Naive thymus-derived CD4-positive, alpha-beta T cell (primary cell): Measurements from ENCODE around the gene NAA25. TPM values are rescaled to one million over a fixed set of nuclear protein-coding genes. Genes with fewer than 3 reads are reported as not detected.

Experiments
- ATAC-seq: fragments of 150-1000 bp; cut with Tn5 transposase; 2 replicates; pipeline ENCODE4 v1.10.0; 2021; ENCODE audit warnings: mild to moderate bottlenecking, moderate library complexity
- CTCF ChIA-PET: fragments of 350-600 bp; sonication (Branson Sonifier 250); formaldehyde crosslinking; loops from one replicate; lab custom pipeline; 2021; ENCODE audit warnings: antibody characterized with exemption; lab: Charles Lee
- POLR2A ChIA-PET: fragments of 350-600 bp; sonication (Branson Sonifier 250); formaldehyde crosslinking; loops from one replicate; lab custom pipeline; 2021; ENCODE audit warnings: antibody characterized with exemption, inconsistent platforms; lab: Charles Lee
- DNase-seq, 9 donors: peaks; one replicate each; pipeline versions ENCODE4 v3.0.0 to v3.0.0-alpha.2; 2020 to 2022; ENCODE audit warnings: mixed read lengths in 1 of 9
- H3K27ac ChIP-seq: one replicate; pipeline ENCODE4 v1.7.0; 2013; ENCODE audit warnings: mild to moderate bottlenecking, low read depth, low read length, moderate library complexity
- H3K27me3 ChIP-seq, 2 donors: one replicate each; pipeline ENCODE4 v1.7.0; 2013; ENCODE audit warnings: low read length in 2 of 2, mild to moderate bottlenecking in 2 of 2, moderate library complexity in 2 of 2; ENCODE audit not compliant: control insufficient read depth in 2 of 2, insufficient read depth in 2 of 2
- H3K36me3 ChIP-seq, 3 experiments: 1 replicate in 2 of 3; 2 replicates in 1 of 3; pipeline ENCODE4 v1.7.0; 2013; ENCODE audit warnings: low read length in 3 of 3, mild to moderate bottlenecking in 3 of 3, moderate library complexity in 1 of 3; ENCODE audit not compliant: insufficient read depth in 3 of 3, control insufficient read depth in 2 of 3
- H3K4me1 ChIP-seq, 2 donors: one replicate each; pipeline ENCODE4 v1.7.0; 2013; ENCODE audit warnings: low read length in 2 of 2, mild to moderate bottlenecking in 2 of 2, moderate library complexity in 1 of 2; ENCODE audit not compliant: control insufficient read depth in 2 of 2, insufficient read depth in 2 of 2
- H3K4me3 ChIP-seq: 2 replicates; pipeline ENCODE4 v1.7.0; 2013; ENCODE audit warnings: mild to moderate bottlenecking, low read length
- H3K9me3 ChIP-seq, 3 experiments: 1 replicate in 2 of 3; 2 replicates in 1 of 3; pipeline ENCODE4 v1.7.0; 2013; ENCODE audit warnings: low read length in 3 of 3; ENCODE audit not compliant: control insufficient read depth in 2 of 3
- H3K27ac Mint-ChIP-seq, 9 donors: one replicate each; pipeline ENCODE4 v1.8.0; 2020 to 2022; ENCODE audit warnings: mixed read lengths in 9 of 9, mild to moderate bottlenecking in 8 of 9, moderate library complexity in 5 of 9, inconsistent platforms in 2 of 9
- H3K27me3 Mint-ChIP-seq, 5 donors: one replicate each; pipeline ENCODE4 v1.8.0; 2021 to 2022; ENCODE audit warnings: mixed read lengths in 5 of 5, mild to moderate bottlenecking in 1 of 5
- H3K36me3 Mint-ChIP-seq, 5 donors: one replicate each; pipeline ENCODE4 v1.8.0; 2020 to 2022; ENCODE audit warnings: mixed read lengths in 5 of 5, mild to moderate bottlenecking in 3 of 5, inconsistent platforms in 1 of 5
- H3K4me1 Mint-ChIP-seq, 7 donors: one replicate each; pipeline ENCODE4 v1.8.0; 2020 to 2022; ENCODE audit warnings: mixed read lengths in 7 of 7, mild to moderate bottlenecking in 3 of 7, inconsistent platforms in 1 of 7
- H3K4me3 Mint-ChIP-seq, 10 donors: one replicate each; pipeline ENCODE4 v1.8.0; 2020 to 2022; ENCODE audit warnings: mild to moderate bottlenecking in 10 of 10, mixed read lengths in 10 of 10, moderate library complexity in 6 of 10, inconsistent platforms in 2 of 10
- H3K9me3 Mint-ChIP-seq, 11 donors: one replicate each; pipeline ENCODE4 v1.8.0; 2020 to 2022; ENCODE audit warnings: mixed read lengths in 11 of 11, mild to moderate bottlenecking in 4 of 11, inconsistent platforms in 1 of 11, moderate library complexity in 1 of 11
- intact Hi-C, 2 donors: fragments of 100-400 bp; cut with micrococcal nuclease; formaldehyde crosslinking; loops; one replicate each; pipeline ENCODE4 v1.15.1; 2023
- polyA plus RNA-seq, 2 donors: library from polyadenylated mRNA; unstranded; fragments of 300-500 nt; fragmentation: Illumina TruSeq; gene quantifications; one replicate each; pipeline ENCODE4 v1.2.3, GENCODE V29; 2021
- total RNA-seq, 6 experiments: library from RNA in 5 of 6; stranded (reverse) in 5 of 6; gene quantifications; 1 replicate in 5 of 6; 2 replicates in 1 of 6; pipeline ENCODE4 v1.2.3 and lab custom pipeline; 2021 to 2026

NAA25 gene
- total and polyA plus RNA-seq, 7 experiments from 2014 or later = 9.8 to 43.0 (median 39.8) TPM

DNA sequence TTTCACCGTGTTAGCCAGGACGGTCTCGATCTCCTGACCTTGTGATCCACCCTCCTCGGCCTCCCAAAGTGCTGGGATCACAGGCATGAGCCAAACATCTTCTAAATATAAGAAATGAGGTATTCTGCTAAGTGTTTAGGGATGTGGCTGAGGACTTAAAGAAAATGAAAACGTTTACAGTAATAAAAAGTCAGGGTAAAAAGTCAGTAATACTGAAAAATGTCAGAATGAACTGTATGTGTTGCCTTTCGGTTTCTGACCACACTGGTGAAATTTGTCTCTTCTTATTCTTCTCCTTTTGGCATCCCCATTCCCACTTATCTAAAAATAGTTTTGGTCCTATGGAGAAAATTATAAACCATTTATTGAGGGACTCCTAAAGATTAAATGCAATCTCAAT is 116.1 kb downstream of the NAA25 start:
- no peaks in the 10 kb centered on the region for H3K27me3 ChIP-seq
- no peak overlapping the region for H3K4me3 ChIP-seq
- no peak for DNase-seq
- ATAC-seq = no peak
- no peaks in the 10 kb centered on the region for H3K9me3 ChIP-seq
- Mint-ChIP-seq H3K4me3 (peak overlapping the region; percentile 42 to 99 (median 83)), H3K36me3 (peaks cover 0 to 34% (median 15%) of the 10 kb centered on the region in 5 donors), H3K27ac (peak overlapping the region; percentile 80 to 97 (median 91)), H3K4me1 (peaks cover 43 to 82% (median 71%) of the 10 kb centered on the region in 7 donors), H3K27me3 (no peaks in the 10 kb centered on the region), H3K9me3 (no peaks in the 10 kb centered on the region)
- intact Hi-C loops = loop anchor here in 1 of 2 donors (5.0 kb wide), 1 partner anchor 135 kb away; the partner anchor contains the start of gene TRAFD1
- peaks cover 52 to 54% of the 10 kb centered on the region in 2 donors for H3K4me1 ChIP-seq
- H3K27ac ChIP-seq = peak overlapping the region; percentile 71
- CTCF ChIA-PET = interaction anchor here (1.1 to 3.4 kb wide), 3 partner anchors 11 to 50 kb away, joined by 3 to 25 read pairs (median 8); partner anchors contain the start of genes ERP29 and TMEM116
- H3K36me3 ChIP-seq = peaks cover 0 to 5% (median 0%) of the 10 kb centered on the region in 3 experiments
- POLR2A ChIA-PET = interaction anchor here (0.8 to 14.9 kb wide), 11 partner anchors 9 to 138 kb away, joined by 3 to 285 read pairs (median 8); partner anchors contain the start of genes ERP29 and TMEM116

DNA sequence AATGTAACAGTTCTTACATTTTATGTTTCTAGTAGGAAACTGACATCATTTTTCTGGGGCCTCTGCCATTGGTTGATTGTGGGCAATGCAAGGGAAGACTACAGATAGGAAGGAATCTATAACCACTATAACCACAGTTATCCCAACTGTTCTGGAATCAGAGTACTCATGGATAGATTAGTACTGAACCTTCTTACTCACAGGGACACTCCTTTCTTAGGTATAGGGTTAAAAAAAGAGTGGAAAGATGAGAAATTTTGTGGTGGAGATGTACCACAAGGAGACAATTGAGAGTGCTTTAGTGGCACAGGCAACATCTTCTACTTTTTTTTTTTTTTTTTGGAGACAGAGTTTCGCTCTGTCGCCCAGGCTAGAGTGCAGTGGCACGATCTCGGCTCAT is 116.6 kb downstream of the NAA25 start:
- peaks cover 40 to 77% (median 67%) of the 10 kb centered on the region in 7 donors for H3K4me1 Mint-ChIP-seq
- no peak overlapping the region for H3K4me3 ChIP-seq
- no peaks in the 10 kb centered on the region for H3K27me3 ChIP-seq
- peaks cover 0 to 5% (median 0%) of the 10 kb centered on the region in 3 experiments for H3K36me3 ChIP-seq
- no peaks in the 10 kb centered on the region for H3K9me3 Mint-ChIP-seq
- ATAC-seq (no peak), DNase-seq (peak in 1 of 9 donors; percentile 7)
- H3K4me3 Mint-ChIP-seq = peak overlapping the region; percentile 30 to 99 (median 56)
- no peaks in the 10 kb centered on the region for H3K9me3 ChIP-seq
- H3K27me3 Mint-ChIP-seq = no peaks in the 10 kb centered on the region
- H3K27ac Mint-ChIP-seq = peak overlapping the region; percentile 80 to 97 (median 91)
- H3K27ac ChIP-seq = peak overlapping the region; percentile 67
- intact Hi-C loops = loop anchor here in 1 of 2 donors (5.0 kb wide), 1 partner anchor 135 kb away; the partner anchor contains the start of gene TRAFD1
- H3K36me3 Mint-ChIP-seq = peaks cover 0 to 36% (median 15%) of the 10 kb centered on the region in 5 donors
- POLR2A ChIA-PET = interaction anchor here (0.8 to 14.9 kb wide), 5 partner anchors 12 to 138 kb away, joined by 3 to 285 read pairs (median 3); partner anchors contain the start of genes ERP29 and TMEM116
- H3K4me1 ChIP-seq = peaks cover 47 to 49% of the 10 kb centered on the region in 2 donors
- CTCF ChIA-PET = interaction anchor here (1.0 to 1.4 kb wide), 2 partner anchors 9 to 22 kb away, joined by 6 to 7 read pairs; no protein-coding TSS in a partner anchor

DNA sequence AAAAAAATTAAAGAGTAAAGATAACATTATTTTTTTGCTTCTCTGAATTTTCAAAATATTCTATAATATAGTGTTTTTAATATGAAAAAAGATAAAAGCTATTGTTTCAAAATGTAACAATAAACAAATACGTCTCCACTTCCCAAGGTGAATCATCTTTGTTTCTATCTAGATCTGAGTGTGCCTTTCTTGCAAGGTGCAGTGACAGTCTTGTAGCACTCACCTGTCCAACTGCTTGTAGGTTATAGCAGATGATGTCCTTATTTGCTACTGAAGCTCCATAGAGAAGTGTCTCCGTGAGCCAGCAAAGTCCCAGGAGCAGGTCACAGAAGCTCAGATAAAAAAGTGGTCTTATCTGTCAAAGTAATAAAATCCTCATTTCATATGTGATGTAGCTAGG is 117.0 kb downstream of the NAA25 start:
- no peak for DNase-seq
- peaks cover 0 to 5% (median 0%) of the 10 kb centered on the region in 3 experiments for H3K36me3 ChIP-seq
- no peaks in the 10 kb centered on the region for H3K9me3 ChIP-seq
- no peaks in the 10 kb centered on the region for H3K27me3 ChIP-seq
- Mint-ChIP-seq H3K9me3 (no peaks in the 10 kb centered on the region), H3K36me3 (peaks cover 0 to 38% (median 15%) of the 10 kb centered on the region in 5 donors), H3K4me3 (peak overlapping the region; percentile 30 to 99 (median 56)), H3K27ac (peak overlapping the region; percentile 80 to 97 (median 91)), H3K27me3 (no peaks in the 10 kb centered on the region), H3K4me1 (peaks cover 39 to 73% (median 62%) of the 10 kb centered on the region in 7 donors)
- ChIA-PET POLR2A (interaction anchor here (0.8 to 14.9 kb wide), 6 partner anchors 13 to 139 kb away, joined by 3 to 285 read pairs (median 3); partner anchors contain the start of genes ERP29 and TMEM116), CTCF (interaction anchor here (1.0 to 1.4 kb wide), 2 partner anchors 10 to 23 kb away, joined by 6 to 7 read pairs; no protein-coding TSS in a partner anchor)
- peak overlapping the region; percentile 67 for H3K27ac ChIP-seq
- no peak for ATAC-seq
- peaks cover 43 to 45% of the 10 kb centered on the region in 2 donors for H3K4me1 ChIP-seq
- no peak overlapping the region for H3K4me3 ChIP-seq
- intact Hi-C loops = loop anchor here in 1 of 2 donors (5.0 kb wide), 1 partner anchor 136 kb away; the partner anchor contains the start of gene TRAFD1

DNA sequence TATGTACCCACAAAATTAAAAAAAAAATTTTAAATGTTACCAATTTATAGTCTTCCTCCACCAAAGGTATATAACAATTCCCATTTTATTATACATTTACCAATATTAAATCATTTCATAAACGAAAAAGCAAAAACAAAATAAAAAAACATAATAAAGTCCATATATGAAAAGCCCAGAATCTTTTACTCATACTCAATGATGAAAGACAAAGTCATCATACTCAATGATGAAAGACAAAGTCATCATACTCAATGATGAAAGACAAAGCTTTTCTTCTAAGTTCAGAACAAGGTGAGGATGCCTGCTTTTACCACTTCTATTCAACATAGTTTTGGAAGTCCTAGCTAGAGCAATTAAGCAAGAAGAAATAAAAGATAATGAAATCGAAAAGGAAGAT is 123.8 kb downstream of the NAA25 start:
- Histone ChIP-seq H3K36me3 (no peaks in the 10 kb centered on the region), H3K27ac (no peak overlapping the region), H3K9me3 (no peaks in the 10 kb centered on the region), H3K4me3 (no peak overlapping the region), H3K4me1 (no peaks in the 10 kb centered on the region), H3K27me3 (no peaks in the 10 kb centered on the region)
- CTCF ChIA-PET = interaction anchor here (1.1 kb wide), 1 partner anchor 28 kb away, joined by 3 read pairs; the partner anchor contains the start of genes ERP29 and TMEM116
- H3K27me3 Mint-ChIP-seq = no peaks in the 10 kb centered on the region
- ATAC-seq (no peak), DNase-seq (no peak)
- no peaks in the 10 kb centered on the region for H3K9me3 Mint-ChIP-seq
- H3K4me3 Mint-ChIP-seq = no peak overlapping the region
- POLR2A ChIA-PET = interaction anchor here (2.5 to 4.8 kb wide), 2 partner anchors 9 to 29 kb away, joined by 8 to 21 read pairs; partner anchors contain the start of genes ERP29 and TMEM116
- peak overlapping the region in 2 of 9 donors; percentile 4 to 57 for H3K27ac Mint-ChIP-seq
- intact Hi-C loops = loop anchor here in 1 of 2 donors (1.0 kb wide), 1 partner anchor 8 kb away; no protein-coding TSS in a partner anchor
- peaks cover 4 to 40% (median 26%) of the 10 kb centered on the region in 7 donors for H3K4me1 Mint-ChIP-seq
- peaks cover 0 to 32% (median 24%) of the 10 kb centered on the region in 5 donors for H3K36me3 Mint-ChIP-seq

DNA sequence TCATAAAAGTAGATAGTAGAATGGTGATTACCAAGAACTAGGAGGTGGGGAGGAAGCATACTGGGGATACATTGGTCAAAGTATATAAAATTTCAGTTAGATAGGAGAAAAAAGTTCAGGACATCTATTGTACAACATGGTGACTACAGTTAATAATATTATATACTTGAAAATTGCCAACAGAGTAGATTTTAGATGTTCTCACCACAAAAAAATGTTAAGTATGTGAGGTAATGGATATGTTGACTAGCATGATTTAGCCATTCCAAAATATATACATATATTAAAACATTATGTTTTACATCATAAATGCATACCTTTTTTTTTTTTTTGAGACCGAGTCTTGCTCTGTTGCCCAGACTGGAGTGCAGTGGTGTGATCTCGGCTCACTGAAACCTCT is 126.6 kb downstream of the NAA25 start:
- H3K36me3 ChIP-seq = no peaks in the 10 kb centered on the region
- no peak for ATAC-seq
- DNase-seq = no peak
- H3K27me3 ChIP-seq = no peaks in the 10 kb centered on the region
- H3K9me3 Mint-ChIP-seq = no peaks in the 10 kb centered on the region
- H3K4me3 Mint-ChIP-seq = no peak overlapping the region
- CTCF ChIA-PET = no interaction called here
- no peaks in the 10 kb centered on the region for H3K27me3 Mint-ChIP-seq
- H3K27ac ChIP-seq = no peak overlapping the region
- POLR2A ChIA-PET = interaction anchor here (4.8 kb wide), 1 partner anchor 31 kb away, joined by 21 read pairs; the partner anchor contains the start of genes ERP29 and TMEM116
- intact Hi-C loops = no loop called here
- peaks cover 0 to 43% (median 22%) of the 10 kb centered on the region in 7 donors for H3K4me1 Mint-ChIP-seq
- peak overlapping the region in 1 of 9 donors; percentile 19 for H3K27ac Mint-ChIP-seq
- H3K4me1 ChIP-seq = no peaks in the 10 kb centered on the region
- H3K9me3 ChIP-seq = no peaks in the 10 kb centered on the region
- peaks cover 0 to 36% (median 15%) of the 10 kb centered on the region in 5 donors for H3K36me3 Mint-ChIP-seq
- no peak overlapping the region for H3K4me3 ChIP-seq

DNA sequence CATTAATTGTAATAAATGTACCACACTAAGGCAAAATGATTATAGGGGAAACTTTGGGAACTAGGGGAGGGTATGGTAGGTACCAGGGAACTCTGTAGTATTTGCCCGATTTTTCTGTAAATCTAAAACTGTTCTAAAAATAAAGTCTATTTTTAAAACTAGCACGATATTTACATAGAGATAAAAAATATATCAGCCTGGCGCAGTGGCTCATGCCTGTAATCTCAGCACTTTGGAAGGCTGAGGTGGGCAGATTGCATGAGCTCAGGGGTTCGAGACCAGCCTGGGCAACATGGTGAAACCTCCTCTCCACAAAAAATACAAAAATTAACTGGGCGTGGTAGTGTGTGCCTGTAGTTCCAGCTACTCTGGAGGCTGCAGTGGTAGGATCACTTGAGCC is 128.0 kb downstream of the NAA25 start:
- no peak overlapping the region for H3K27ac Mint-ChIP-seq
- POLR2A ChIA-PET = interaction anchor here (0.7 to 2.2 kb wide), 2 partner anchors 13 to 32 kb away, joined by 3 to 9 read pairs; partner anchors contain the start of gene TMEM116
- Histone ChIP-seq H3K4me3 (no peak overlapping the region), H3K27me3 (no peaks in the 10 kb centered on the region), H3K27ac (no peak overlapping the region), H3K4me1 (no peaks in the 10 kb centered on the region), H3K36me3 (no peaks in the 10 kb centered on the region), H3K9me3 (no peaks in the 10 kb centered on the region)
- no peak overlapping the region for H3K4me3 Mint-ChIP-seq
- H3K4me1 Mint-ChIP-seq = peaks cover 3 to 51% (median 29%) of the 10 kb centered on the region in 7 donors
- DNase-seq (no peak), ATAC-seq (no peak)
- H3K36me3 Mint-ChIP-seq = peaks cover 0 to 40% (median 19%) of the 10 kb centered on the region in 5 donors
- CTCF ChIA-PET = interaction anchor here (1.2 kb wide), 1 partner anchor 33 kb away, joined by 4 read pairs; the partner anchor contains the start of gene ERP29
- intact Hi-C loops = no loop called here
- H3K9me3 Mint-ChIP-seq = peaks cover 0 to 1% (median 0%) of the 10 kb centered on the region in 11 donors
- H3K27me3 Mint-ChIP-seq = no peaks in the 10 kb centered on the region
